Measurements from ENCODE around the gene HBB.

DNA sequence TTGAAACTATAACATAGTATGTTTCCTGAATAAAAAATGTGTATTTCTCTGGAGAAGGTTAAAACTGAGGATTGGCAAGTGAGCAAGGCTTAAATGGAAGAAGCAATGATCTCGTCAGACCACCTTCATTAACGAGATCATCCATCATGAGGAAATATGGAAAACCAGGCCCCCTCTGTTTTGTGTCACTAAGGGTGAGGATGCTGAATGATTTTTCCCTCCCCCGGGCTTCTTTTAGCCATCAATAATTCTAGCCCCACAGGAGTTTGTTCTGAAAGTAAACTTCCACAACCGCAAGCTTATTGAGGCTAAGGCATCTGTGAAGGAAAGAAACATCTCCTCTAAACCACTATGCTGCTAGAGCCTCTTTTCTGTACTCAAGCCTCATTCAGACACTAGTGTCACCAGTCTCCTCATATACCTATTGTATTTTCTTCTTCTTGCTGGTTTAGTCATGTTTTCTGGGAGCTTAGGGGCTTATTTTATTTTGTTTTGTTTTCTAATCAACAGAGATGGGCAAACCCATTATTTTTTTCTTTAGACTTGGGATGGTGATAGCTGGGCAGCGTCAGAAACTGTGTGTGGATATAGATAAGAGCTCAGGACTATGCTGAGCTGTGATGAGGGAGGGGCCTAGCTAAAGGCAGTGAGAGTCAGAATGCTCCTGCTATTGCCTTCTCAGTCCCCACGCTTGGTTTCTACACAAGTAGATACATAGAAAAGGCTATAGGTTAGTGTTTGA is 48.7 kb upstream of the HBB start:
- TF ChIP-seq, protein P1, sequence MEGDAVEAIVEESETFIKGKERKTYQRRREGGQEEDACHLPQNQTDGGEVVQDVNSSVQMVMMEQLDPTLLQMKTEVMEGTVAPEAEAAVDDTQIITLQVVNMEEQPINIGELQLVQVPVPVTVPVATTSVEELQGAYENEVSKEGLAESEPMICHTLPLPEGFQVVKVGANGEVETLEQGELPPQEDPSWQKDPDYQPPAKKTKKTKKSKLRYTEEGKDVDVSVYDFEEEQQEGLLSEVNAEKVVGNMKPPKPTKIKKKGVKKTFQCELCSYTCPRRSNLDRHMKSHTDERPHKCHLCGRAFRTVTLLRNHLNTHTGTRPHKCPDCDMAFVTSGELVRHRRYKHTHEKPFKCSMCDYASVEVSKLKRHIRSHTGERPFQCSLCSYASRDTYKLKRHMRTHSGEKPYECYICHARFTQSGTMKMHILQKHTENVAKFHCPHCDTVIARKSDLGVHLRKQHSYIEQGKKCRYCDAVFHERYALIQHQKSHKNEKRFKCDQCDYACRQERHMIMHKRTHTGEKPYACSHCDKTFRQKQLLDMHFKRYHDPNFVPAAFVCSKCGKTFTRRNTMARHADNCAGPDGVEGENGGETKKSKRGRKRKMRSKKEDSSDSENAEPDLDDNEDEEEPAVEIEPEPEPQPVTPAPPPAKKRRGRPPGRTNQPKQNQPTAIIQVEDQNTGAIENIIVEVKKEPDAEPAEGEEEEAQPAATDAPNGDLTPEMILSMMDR (IDR thresholded peaks at IDR 0.05 in 4 of 5, conservative IDR thresholded peaks at IDR 0.05 in 1 of 5): no peak
- no peak for TF ChIP-seq POLR2A (IDR thresholded peaks at IDR 0.05)
